ENCODE results near the gene HSPA13.

DNA sequence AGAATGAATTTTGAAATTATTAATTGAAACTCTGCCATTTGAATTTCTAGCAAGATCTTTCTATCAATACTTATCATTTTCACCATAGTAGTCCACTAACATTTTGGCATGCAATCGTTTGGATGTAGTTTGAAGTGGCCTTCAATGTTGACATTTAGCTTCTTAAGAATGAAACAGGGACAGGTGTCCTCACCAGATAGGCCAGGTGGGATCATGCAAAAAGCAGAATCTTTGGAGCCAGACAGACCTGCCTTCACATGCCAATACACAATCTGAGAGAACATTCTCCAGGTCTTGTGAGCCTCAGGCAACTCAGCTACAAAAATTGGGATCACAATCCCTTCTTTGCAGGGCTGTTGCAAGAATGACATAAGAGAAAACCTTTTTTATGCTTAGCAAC is 18.3 kb upstream of the HSPA13 start:
- TF ChIP-seq, protein P1, sequence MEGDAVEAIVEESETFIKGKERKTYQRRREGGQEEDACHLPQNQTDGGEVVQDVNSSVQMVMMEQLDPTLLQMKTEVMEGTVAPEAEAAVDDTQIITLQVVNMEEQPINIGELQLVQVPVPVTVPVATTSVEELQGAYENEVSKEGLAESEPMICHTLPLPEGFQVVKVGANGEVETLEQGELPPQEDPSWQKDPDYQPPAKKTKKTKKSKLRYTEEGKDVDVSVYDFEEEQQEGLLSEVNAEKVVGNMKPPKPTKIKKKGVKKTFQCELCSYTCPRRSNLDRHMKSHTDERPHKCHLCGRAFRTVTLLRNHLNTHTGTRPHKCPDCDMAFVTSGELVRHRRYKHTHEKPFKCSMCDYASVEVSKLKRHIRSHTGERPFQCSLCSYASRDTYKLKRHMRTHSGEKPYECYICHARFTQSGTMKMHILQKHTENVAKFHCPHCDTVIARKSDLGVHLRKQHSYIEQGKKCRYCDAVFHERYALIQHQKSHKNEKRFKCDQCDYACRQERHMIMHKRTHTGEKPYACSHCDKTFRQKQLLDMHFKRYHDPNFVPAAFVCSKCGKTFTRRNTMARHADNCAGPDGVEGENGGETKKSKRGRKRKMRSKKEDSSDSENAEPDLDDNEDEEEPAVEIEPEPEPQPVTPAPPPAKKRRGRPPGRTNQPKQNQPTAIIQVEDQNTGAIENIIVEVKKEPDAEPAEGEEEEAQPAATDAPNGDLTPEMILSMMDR (conservative IDR thresholded peaks at IDR 0.05; ENCODE audit: low read length), result no peak
- TF ChIP-seq EZH2phosphoT487 (IDR thresholded peaks at IDR 0.05; ENCODE audit: borderline replicate concordance, low read depth, low read length), result no peak
